Body of pancreas (tissue), 4 donors: Measurements from ENCODE around the gene RASEF. TPM values are rescaled to one million over a fixed set of nuclear protein-coding genes. Genes with fewer than 3 reads are reported as not detected.

Experiments used
- ATAC-seq: fragments of 150-250 bp; one replicate; pipeline ENCODE4 v1.9.1; 2016
- DNase-seq, 4 donors: peaks; one replicate each; pipeline ENCODE4 v3.0.0-alpha.2; 2019
- H3K27ac ChIP-seq, 4 donors: fragments of 200-600 bp; sonication (generic); 1 replicate in 3 of 4; 2 replicates in 1 of 4; pipeline versions ENCODE4 v1.5.1 to v1.6.1; 2016 to 2019; ENCODE audit warnings: mild to moderate bottlenecking in 1 of 4, mixed read lengths in 1 of 4, moderate library complexity in 1 of 4
- H3K27me3 ChIP-seq, 2 donors: fragments of 200-600 bp; sonication (generic); one replicate each; pipeline ENCODE4 v1.6.0; 2016; ENCODE audit warnings: mild to moderate bottlenecking in 1 of 2
- H3K36me3 ChIP-seq, 2 donors: fragments of 200-600 bp; sonication (generic); replicated peaks in 1 of 2; 2 replicates each; pipeline ENCODE4 v1.5.1; 2016; ENCODE audit warnings: low read depth in 2 of 2; ENCODE audit not compliant: insufficient read depth in 1 of 2
- H3K4me1 ChIP-seq: fragments of 200-600 bp; sonication (generic); one replicate; pipeline ENCODE4 v1.6.0; 2016
- H3K4me3 ChIP-seq, 2 donors: fragments of 200-600 bp; sonication (generic); 1 replicate in 1 of 2; 2 replicates in 1 of 2; pipeline ENCODE4 v1.5.1; 2016 to 2019
- H3K9me3 ChIP-seq, 3 donors: fragments of 200-600 bp; sonication (generic); 1 replicate in 2 of 3; 2 replicates in 1 of 3; pipeline ENCODE4 v1.5.1; 2016
- POLR2A ChIP-seq, 3 donors: fragments of 450-650 bp; IDR thresholded peaks; one replicate each; pipeline ENCODE4 v1.6.1; 2016; ENCODE audit warnings: antibody characterized with exemption in 3 of 3, mild to moderate bottlenecking in 2 of 3
- WGBS, 2 donors: methylation state at CpG; one replicate each; pipeline ENCODE4 v1.1.5; 2017; 5-methylcytosine and 5-hydroxymethylcytosine counted together
- intact Hi-C: fragments of 100-400 bp; cut with DNase I; formaldehyde crosslinking; loops from one replicate; pipeline ENCODE4 v1.15.1; 2023
- total RNA-seq, 2 donors: library from RNA; depleted of rRNA; stranded (reverse); fragments of >200 nt; gene quantifications; one replicate each; pipeline ENCODE4 v1.1.0, GENCODE V29; 2016
- TF ChIP-seq, protein P1 (sequence below), 7 experiments: fragments of 450-650 bp in 4 of 7; fragments of 200-600 bp in 3 of 7; sonication (generic) in 3 of 7; IDR thresholded peaks; one replicate each; pipeline ENCODE4 v1.5.1; 2016 to 2019; ENCODE audit warnings: antibody characterized with exemption in 7 of 7

Gene RASEF
- total RNA-seq, 2 donors from 2014 or later: 49.5 to 59.7 TPM

DNA sequence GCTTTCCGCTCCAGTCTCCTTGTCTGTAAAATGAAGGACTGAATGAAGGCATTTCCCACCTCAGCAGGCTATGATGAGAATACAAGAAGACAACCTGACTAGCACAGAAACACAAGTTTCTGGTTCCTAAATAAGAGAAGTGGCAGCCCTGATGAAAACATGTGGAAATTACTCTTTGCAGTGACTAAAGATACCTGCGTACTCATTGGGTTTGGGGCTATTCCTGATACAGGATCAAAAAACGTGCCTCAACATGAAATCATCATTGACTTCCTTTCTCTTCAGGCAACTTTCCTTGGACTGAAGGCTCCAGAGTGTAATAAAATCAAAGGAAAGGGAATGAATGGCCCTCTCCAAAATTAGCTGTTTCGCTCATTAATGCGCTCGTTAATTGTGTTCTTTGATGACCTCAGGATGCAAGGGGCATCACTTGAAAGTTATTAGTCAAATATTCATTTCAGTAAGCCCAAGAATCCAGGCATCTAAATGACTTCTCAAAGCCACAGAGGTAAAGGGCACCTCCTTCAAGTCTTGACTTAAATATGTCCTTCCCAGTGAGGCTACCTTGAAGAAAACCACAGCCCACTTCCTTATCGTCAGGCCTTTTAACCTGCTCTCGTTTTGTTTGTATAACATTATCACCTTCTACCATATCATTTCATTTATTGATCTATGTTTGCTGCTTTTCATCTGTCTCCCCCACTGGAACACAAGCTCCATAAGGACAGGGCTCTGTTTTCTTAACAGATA lies 68.9 kb downstream of the RASEF start:
- Histone ChIP-seq H3K9me3 (no peaks in the 10 kb centered on the region), H3K27me3 (no peaks in the 10 kb centered on the region), H3K4me3 (no peak overlapping the region), H3K4me1 (peaks cover 5% of the 10 kb centered on the region), H3K36me3 (peaks cover 0 to 22% of the 10 kb centered on the region in 2 donors), H3K27ac (no peak overlapping the region)
- ATAC-seq: no peak
- WGBS, 2 donors: 71 to 79% methylated on average over 8 of the region's 8 CpGs
- DNase-seq: no peak
- intact Hi-C loops: no loop called here
- no peak for TF ChIP-seq POLR2A (IDR thresholded peaks at IDR 0.05)
- TF ChIP-seq, protein P1, sequence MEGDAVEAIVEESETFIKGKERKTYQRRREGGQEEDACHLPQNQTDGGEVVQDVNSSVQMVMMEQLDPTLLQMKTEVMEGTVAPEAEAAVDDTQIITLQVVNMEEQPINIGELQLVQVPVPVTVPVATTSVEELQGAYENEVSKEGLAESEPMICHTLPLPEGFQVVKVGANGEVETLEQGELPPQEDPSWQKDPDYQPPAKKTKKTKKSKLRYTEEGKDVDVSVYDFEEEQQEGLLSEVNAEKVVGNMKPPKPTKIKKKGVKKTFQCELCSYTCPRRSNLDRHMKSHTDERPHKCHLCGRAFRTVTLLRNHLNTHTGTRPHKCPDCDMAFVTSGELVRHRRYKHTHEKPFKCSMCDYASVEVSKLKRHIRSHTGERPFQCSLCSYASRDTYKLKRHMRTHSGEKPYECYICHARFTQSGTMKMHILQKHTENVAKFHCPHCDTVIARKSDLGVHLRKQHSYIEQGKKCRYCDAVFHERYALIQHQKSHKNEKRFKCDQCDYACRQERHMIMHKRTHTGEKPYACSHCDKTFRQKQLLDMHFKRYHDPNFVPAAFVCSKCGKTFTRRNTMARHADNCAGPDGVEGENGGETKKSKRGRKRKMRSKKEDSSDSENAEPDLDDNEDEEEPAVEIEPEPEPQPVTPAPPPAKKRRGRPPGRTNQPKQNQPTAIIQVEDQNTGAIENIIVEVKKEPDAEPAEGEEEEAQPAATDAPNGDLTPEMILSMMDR (IDR thresholded peaks at IDR 0.05): no peak

DNA sequence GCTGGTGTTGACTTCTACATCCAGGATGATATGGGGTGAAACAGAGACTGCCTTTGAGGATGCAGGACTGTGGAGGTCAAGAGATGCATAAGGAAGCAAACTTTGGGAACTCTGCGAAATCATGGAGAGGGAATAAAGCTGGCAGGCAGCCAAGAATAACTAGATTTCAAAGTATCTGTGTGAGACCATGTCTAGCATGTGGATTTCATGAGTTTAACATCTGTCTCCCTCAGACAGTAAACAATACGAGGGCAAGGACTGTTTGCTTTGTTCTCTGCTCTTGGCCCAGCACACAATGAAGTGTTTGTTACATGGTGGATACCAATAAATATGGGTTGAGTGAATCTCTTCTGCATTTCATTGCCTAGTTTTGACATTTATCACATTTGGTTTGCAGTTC lies 71.3 kb downstream of the RASEF start:
- WGBS, 2 donors: 46 to 54% methylated on average over 2 of the region's 2 CpGs
- Histone ChIP-seq H3K9me3 (no peaks in the 10 kb centered on the region), H3K4me1 (peaks cover 5% of the 10 kb centered on the region), H3K27me3 (no peaks in the 10 kb centered on the region), H3K4me3 (no peak overlapping the region), H3K27ac (no peak overlapping the region), H3K36me3 (peaks cover 0 to 13% of the 10 kb centered on the region in 2 donors)
- no peak for ATAC-seq
- DNase-seq: no peak
- intact Hi-C loops: no loop called here
- TF ChIP-seq POLR2A (IDR thresholded peaks at IDR 0.05): no peak
- TF ChIP-seq, protein P1 (IDR thresholded peaks at IDR 0.05): no peak

DNA sequence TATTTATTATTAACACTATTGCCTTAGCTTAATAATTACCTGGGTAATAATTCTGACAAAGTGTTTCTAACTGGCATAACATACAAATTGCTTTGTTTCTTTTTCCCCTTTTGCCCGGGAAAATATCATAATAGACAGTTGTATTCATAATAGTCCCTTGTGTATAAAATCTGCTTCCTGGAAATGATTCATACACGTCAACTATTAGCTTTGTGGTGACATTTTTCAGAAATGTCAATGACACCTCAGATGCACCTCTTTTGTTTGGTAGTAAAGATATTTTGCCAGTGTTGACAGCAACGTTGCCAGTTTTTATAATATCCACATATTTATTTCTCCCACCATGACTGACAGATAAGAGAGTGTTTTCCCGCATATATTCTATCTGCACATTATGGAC lies 73.0 kb downstream of the RASEF start:
- Histone ChIP-seq H3K27ac (peak overlapping the region in 1 of 4 donors; percentile 14), H3K27me3 (no peaks in the 10 kb centered on the region), H3K4me1 (peaks cover 5% of the 10 kb centered on the region), H3K4me3 (no peak overlapping the region), H3K9me3 (no peaks in the 10 kb centered on the region), H3K36me3 (peaks cover 0 to 13% of the 10 kb centered on the region in 2 donors)
- ATAC-seq (no peak), DNase-seq (no peak)
- 65 to 67% methylated on average over 4 of the region's 4 CpGs for WGBS, 2 donors
- no peak for TF ChIP-seq POLR2A (IDR thresholded peaks at IDR 0.05)
- TF ChIP-seq, protein P1 (IDR thresholded peaks at IDR 0.05): no peak
- intact Hi-C loops: no loop called here

DNA sequence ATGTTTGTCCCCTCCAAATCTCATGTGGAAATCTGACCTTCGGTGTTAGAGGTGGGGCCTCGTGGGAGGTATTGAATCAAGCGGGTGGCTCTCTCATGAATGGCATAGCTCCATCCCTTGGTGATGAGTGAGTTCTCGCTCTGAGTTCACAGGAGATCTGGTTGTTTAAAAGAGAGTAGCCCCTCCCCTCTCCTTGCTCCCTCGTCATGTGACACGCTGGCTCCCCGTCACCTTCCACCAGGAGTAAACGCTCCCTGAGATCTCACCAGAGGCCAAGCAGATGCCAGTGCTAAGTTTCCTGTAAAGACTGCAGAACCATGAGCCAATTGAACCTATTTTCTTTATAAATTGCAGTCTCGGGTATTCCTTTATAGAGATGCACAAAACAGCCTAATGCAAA lies 74.5 kb downstream of the RASEF start:
- H3K36me3 ChIP-seq: peaks cover 0 to 15% of the 10 kb centered on the region in 2 donors
- H3K4me1 ChIP-seq: peaks cover 5% of the 10 kb centered on the region
- TF ChIP-seq, protein P1 (IDR thresholded peaks at IDR 0.05): no peak
- TF ChIP-seq POLR2A (IDR thresholded peaks at IDR 0.05): no peak
- ATAC-seq: no peak
- no peak for DNase-seq
- H3K9me3 ChIP-seq: no peaks in the 10 kb centered on the region
- H3K4me3 ChIP-seq: no peak overlapping the region
- no peaks in the 10 kb centered on the region for H3K27me3 ChIP-seq
- intact Hi-C loops: no loop called here
- 92 to 93% methylated on average over 9 of the region's 9 CpGs for WGBS, 2 donors
- H3K27ac ChIP-seq: no peak overlapping the region
